Stimulated activated CD4-positive, alpha-beta T cell treated with anti-CD3 and anti-CD28 coated beads, Interleukin-15, amount 100 ng/mL, for 24 hours (primary cell): ENCODE results near the gene SCN9A.
"Not testable (repeated sequence)": the region's sequence is repeated elsewhere in the genome, so short reads cannot be mapped to it uniquely, and the experiment has no call there.

Experiments
- DNase-seq: peaks from one replicate; pipeline ENCODE4 v3.0.0-alpha.2; 2020

Gene SCN9A

DNA sequence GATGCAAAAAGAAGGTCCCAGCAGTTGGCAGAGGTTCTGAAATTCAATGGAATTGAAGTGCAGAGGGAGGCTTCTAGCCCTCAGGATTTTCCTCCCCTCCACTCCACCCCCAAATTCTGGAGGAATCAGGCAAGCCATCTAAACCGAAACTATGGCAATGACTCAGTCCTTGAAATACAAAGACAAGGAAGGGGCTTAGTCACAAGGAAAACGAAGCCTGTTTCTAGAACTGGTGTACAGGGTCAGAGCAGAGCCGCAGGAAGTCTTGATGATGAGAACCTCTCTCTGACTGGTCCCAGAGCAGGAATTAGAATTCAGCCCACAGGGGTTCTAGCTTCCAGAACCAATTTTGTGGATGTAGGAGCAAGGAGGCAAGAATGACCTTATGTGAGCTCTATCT is 136.2 kb downstream of the SCN9A start:
- no peak for DNase-seq

DNA sequence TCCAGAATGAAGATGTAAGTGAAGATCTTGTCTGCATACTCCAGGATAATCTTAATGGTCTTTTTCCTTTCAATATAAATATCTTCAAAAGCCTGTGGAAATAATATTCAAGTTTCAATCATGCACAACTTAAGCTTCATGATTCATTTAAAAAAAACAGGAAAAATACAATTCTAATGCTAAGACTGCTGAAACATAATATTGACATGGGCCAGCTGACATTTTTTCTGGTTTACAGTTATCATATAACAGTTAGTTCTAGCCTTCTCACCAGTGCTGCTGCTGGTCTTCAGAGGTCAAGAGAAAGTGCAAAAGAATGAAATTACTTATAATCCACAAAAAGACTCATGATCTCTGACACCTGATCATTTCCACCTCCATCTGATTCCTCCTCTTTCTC is 137.6 kb downstream of the SCN9A start:
- no peak for DNase-seq

DNA sequence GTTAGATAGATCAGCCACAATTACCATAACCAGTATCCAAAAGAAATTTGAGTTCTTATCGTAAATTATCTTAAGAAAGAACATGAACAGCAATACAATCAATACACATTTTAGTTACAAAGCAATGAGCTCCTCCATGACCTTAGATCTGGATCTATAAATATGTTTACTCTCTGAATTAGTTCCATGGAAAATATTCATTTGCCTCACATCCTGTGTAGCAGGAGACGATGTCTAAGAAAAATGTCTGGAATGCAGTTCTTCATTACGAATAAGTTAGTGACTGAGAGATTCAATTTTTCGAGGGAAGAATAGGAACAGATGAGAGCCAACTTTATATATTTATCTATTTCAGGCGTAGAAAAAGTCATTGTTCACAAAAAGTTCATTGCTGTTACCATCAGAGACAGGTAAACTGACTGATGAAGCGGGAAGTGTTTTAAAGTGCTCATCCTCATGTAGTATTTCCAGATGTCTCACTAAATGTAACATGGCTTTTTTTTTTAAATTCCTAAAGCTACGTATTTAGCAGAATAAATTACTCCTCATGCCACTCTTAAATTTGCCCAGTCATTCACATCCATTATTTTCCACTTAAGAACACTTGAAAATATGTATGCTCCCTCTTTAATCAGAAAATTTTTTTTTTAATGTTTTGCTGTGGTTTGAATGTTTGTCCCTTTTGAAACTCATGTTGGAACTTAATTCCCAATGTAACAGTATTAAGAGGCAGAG is 141.5 kb downstream of the SCN9A start:
- DNase-seq = no peak

DNA sequence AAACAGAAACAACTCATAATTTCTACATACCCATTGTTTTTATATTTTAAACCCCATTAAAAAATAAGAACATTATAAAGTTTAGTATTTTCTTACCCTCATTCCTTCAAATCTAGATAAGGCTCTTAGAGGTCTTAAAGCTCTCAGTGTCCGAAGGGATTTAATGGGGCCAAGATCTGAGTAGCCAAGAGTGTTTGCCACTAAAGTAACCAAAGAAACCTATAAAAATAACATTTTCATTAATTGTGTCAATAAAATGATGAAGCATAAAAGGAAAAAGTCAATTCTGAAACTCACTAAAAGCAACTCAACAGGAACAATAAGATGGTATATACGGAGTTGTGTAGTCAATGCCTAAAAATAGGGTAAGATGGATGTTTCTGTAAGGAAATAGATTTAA is 142.5 kb downstream of the SCN9A start:
- no peak for DNase-seq

DNA sequence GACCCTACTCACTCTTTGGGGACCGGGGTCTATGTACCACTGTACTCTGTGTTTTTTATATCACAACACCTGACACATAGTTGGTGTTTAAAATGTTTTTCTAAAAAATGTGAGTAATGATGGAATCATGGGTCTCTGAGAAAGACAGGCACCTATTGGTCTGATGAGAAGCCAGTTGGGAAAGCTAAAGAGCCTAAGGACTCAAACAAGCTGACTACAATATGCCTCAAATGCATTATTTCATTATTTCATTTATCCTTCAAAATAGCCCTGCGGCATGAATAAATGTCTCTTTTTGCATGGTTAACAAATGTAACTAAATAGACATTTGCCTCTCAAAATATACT is 145.0 kb downstream of the SCN9A start:
- DNase-seq = no peak

DNA sequence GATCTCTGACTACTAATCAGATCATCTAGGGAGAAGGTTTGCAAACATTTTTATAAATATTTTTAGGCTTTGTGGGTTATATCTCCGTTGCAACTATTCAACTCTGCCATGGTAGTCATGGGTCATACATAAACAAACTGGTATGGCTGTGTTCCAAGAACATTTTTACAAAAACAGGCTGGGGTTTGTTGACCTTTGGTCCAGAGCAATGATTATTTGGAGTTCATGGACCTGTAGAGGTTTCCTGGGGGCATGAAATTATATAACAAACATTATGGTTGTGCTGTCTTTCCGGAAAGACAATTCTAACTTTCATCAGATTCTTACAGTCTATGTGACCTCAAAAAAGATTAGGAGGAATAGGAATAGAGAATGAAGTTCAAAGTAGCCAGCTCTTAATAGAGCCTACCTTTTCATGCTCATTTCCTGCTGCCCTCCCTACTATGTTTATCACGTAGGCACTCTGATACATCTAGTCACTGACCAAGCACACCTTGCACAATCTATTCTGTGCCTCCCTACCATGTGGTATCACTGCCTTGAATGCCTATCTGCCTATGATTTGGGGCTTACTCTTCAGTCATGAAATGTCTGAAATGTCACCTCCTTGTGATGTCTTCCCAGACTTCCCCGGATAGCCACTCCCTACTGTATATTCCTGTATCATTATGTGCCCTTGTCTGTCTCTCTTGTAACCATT is 145.6 kb downstream of the SCN9A start:
- no peak for DNase-seq

DNA sequence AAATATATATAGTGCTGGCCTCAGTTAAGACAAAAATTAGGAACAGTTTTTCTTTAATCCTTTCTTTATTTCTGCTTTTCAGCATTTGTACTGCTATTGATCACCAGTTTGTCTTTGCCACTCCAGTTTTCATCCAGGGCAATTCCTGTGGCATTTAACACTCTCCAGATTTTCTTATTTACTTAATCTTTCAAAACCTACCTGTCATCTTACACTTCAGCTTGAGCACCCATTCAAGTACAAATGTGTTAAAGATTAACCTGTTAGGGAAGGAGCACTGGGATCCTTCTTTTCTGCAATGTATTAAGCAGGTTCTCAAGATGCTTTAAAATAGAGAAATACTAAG is 146.1 kb downstream of the SCN9A start:
- no peak for DNase-seq

DNA sequence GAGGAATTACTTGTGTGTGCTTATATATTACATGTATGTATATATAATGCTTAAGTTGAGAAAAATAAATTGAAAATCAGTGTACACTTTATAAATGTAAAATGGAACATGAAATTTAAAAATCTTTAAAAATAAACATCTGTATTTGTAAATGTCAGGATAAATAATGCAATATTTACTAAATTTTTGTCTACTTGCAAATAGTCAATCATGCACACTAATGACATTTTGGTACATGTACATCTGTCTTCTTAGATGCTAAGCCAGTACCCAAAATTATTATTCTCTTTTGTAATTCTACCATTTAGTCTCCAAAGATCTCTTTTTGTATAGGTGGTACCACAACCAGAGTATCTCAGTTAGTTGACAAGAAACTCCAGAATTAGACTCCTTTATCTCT is 151.5 kb downstream of the SCN9A start:
- DNase-seq = no peak

DNA sequence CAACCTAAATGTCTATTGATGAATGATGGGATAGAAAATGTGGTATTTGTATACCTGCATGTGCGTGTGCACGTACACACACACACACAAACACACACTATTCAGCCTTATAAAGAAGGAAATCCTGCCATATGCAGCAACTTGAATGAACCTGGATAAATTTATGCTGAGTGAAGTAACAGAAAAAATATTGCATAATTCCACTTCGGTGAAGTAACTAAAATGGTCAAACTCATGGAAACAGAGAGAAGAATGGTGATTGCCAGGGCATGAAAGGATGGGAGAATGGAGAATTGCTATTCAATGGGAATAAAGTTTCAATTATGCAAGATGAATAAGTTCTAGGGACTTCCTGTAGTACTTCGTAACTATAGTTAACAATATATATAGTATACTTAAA is 152.4 kb downstream of the SCN9A start:
- DNase-seq = no peak

DNA sequence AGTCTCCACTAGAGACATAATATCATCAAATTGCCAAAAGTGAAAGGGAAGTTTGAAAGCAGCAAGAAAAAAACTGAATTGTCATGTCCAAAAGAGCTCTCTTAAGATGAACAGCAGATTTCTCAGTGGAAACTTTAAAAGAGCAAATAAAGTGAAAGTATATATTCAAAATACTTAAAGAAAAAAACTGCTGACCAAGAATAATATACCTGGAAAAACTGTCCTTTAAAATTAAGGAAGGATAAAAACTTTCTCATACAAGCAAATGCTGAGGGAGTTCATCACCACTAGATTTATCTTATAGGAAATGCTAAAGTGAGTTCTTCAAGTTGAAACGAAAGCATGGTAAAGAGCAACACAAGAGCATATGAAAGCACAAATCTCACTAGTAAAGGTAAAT is 164.7 kb downstream of the SCN9A start:
- DNase-seq = no peak

DNA sequence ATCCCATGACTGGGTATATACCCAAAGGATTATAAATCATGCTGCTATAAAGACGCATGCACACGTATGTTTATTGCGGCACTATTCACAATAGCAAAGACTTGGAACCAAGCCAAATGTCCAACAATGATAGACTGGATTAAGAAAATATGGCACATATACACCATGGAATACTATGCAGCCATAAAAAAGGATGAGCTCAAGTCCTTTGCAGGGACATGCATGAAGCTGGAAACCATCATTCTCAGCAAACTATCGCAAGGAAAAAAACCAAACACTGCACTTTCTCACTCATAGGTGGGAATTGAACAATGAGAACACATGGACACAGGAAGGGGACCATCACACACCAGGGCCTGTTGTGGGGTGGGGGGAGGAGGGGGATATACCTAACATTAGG is 165.8 kb downstream of the SCN9A start:
- DNase-seq = not testable (repeated sequence)

DNA sequence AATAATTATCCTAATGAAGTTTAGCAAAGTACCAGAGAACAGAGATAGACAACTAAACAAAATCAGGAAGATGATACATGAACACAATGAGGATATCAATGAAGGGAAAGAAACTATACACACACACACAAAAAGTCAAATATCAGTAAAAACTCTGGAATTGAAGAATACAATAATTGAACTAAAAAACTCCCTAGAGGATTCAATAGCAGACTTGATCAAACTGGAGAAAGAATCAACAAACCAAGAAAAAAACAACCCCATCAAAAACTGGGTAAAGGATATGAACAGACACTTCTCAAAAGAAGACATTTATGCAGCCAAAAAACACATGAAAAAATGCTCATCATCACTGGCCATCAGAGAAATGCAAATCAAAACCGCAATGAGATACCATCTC is 166.4 kb downstream of the SCN9A start:
- DNase-seq = not testable (repeated sequence)

DNA sequence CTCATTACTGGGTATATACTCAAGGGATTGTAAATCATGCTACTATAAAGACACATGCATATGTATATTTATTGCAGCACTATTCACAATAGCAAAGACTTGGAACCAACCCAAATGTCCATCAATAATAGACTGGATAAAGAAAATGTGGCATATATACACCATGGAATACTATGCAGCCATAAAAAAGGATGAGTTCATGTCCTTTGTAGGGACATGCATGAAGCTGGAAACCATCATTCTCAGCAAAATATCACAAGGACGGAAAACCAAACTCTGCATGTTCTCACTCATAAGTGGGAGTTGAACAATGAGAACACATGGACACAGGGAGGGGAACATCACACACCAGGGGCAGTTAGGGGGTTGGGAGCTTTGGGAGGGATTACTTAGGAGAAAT is 169.6 kb downstream of the SCN9A start:
- DNase-seq = not testable (repeated sequence)

DNA sequence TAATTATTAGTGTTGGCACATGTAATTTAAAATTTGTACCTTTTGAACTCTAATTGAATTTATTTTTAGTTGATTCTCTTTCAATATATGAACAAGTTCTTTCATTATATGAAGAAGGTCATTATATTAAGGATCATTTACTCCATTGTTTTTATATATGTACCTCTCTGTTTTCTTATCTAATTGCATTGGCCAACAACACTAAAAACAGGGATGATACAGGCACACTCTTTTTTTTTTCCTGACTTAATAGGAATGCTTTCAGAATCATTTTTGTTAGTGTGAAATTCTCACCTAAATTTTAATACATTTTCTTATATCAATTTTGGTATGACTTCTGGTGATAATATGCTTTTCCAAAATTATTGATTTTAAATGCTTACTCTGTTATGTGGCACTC is 173.0 kb downstream of the SCN9A start:
- no peak for DNase-seq

DNA sequence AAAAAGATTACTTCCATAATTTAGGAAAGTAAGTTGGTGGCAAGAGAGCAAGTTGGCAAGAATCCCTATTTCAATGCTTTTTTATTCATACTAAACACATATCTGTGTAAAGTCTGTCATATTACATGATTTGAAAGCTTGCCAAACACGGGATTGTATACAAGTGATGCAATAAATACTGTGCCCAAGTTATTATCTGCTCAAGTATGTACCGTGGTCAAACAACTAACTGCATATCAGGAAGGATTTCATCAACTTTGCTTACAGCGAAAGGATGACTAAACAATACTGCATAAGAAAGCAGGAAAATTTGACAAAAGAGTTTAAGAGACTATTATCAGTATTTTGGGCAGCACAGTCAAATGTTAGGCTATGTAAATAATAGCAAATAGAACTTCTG is 178.3 kb downstream of the SCN9A start:
- no peak for DNase-seq

DNA sequence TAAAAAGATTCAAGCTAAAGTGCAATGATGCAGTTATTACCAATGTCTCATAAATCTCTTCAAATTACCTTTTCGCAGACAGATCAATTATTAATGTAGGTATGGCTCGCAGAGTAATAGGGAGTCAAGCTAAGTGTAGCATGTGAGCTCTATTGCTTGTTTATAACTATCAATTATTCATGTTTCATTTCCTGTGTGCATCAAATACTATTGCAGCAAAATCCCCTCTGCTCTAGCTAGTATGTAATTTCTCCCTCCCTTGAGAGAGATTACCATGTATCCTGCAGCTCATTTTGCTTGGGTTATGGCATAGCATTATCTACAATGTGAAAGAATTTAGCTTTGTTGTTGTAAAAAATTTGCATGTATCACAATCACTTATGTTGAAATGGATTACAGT is 182.3 kb downstream of the SCN9A start:
- DNase-seq = no peak

DNA sequence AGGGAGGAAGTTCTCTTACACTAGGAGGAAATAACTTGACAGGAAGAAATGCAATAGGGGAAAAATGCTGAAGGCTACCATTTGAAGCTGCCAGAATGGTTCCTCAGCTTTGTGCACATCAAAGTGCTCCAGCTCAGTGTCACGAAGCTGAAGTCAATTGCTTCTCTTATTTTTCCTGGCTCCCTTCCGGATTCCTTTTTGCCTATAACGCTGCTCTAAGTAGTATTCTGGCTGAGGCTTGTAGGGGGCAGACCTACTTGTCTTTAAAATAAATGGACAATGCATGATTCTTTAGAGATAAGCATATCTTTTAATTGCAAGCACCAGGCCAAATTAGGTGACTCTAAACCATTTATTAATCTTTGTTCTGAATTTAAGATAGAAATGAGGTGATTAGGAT is 187.7 kb downstream of the SCN9A start:
- no peak for DNase-seq

DNA sequence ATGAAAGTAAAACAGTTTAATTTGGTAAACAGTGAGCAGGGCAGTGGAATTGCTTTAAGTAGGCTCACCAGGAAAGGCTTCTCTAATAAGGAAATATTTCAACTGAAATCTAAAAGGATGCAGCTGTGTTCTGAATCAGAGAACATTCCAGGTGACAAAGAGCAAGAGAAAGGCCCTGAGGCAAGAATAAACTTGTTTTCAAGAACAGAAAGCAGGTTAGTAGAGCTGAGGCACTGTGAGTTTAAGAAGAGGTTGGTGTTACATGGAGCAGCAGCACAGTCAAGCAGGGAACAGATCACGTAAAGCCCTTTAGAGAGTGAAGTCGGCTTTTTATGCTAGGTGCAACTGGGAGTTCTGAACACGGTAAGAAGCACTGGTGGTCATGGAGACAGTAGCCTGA is 191.0 kb downstream of the SCN9A start:
- DNase-seq = no peak

DNA sequence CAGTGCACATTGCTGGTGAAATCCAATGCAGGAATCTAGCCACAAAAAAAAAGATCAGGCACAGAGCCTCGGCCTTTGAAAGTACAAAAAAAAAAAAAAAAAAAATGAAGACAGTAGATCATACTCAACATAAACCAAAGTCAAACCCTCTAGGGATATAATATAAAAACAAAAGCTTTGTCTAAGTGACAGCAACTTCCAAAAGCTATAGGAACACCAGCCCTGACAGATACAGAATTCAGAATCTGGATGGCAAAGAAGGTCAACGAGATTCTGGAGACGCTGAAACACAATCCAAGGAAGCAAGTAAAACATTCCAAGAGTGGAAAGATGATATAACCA is 194.0 kb downstream of the SCN9A start:
- no peak for DNase-seq

DNA sequence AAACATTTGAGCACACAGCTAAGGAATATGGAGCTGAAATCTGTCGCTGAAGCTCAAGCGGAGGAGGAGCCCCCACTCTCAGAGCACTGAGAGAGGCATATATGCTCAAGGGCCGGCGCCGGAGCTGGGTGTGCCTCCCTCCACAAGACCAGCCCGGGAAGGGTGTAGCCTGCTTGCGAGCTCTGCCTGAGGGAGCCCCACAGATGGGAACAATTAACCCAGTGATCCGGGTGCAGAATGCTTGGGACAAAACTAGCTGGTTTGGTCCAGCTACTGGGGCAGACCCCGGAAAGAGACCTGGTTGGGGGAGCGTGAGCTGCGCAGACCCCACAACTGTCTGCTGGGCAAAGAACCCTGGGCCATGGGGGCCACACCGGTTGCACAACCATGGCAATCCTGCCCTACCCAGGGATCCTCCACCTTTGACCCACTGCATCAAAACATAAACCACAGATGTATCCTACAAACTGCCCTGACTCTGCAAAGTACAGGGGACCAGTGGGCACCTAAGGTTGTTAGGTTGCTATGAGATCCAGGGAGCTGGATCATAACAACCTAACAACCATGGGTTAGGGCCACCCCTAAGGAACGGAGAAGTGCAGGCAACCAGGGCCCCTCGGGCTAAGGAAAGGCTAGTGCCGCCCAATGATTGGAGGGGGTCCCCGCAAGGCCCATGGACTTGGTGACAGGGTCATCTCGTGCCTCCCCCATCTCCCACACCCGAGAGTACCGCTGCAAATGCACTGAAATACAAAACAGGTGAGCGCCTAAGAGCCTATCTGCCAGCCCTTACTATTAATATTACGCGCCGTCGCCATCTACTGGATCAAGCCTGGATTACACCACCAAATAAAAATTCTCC is 194.6 kb downstream of the SCN9A start:
- DNase-seq = peak; percentile 38

DNA sequence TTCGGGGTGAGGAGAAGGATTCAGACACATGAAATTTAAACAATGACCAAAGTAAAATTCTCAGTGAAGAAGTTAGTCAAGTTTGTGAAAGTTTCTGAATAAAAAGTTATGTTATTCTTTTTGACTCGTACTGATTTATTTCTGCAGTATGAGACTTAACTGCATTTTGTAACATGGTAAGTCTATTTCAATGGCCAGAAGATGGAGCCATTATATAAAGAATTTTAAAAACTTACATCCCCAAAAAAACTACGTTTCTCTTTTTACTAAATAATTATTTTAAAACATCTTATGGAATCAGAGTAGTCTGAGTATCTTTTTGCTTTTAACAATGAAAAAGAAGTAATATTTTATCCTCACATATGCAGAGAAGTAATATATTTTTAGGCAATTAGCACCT is 196.5 kb downstream of the SCN9A start:
- DNase-seq = no peak

DNA sequence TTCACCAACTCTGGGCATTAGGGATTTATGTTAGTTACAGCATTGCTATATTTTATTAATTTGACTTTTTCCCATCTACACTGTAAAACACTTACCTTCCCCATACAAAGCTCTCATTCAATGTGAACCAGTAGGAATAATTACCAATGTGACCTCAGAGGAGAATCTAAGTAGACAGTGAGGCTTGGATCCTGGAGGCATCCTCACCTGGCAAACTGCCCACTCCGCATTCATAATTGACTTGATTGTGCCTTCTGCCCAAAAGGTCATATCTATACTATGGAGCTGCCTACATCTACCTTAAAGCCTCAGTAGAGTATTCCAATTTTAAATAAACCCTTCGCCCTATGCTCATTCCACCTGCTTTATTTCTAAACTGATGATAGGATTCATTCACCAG is 202.5 kb downstream of the SCN9A start:
- no peak for DNase-seq

DNA sequence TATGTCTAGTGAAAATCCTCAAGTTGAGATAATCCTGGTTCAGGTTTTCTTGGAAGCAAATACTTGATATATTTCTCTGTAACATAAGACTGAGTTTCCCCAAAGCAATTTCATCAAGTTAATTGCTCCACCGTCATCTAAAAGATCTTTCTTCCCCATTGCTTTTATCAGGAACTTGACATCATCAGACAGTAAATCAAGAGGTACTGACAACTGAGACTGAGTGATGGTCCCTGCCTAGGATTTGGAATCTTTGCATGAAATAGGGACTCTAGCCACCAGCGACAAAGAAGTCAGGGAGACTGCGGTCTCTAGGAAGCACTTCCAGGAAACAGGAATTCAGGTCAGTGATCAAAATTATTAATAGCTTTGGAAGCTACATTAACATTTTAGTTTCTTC is 204.5 kb downstream of the SCN9A start:
- DNase-seq = no peak

DNA sequence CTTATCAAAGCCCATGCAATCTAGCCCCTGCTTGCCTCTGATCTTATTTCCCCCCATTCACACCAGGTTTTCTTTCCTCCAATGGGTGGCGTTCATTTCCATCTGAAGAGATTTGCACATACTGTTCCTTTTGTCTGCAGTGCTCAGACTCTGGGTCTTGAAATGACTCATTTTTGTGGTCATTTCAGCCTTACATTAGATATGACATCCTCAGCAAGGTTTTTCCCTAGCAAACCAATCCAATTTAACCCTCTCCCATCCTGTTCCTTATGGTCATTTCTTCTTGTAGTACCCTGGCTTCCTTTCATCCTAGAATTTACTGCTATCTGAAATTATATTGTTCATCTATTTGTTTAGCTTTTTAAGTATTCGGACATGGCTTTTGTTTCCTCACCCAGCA is 205.4 kb downstream of the SCN9A start:
- no peak for DNase-seq
